ENCODE results near the gene MT1M.
"Not testable (repeated sequence)": the region's sequence is repeated elsewhere in the genome, so short reads cannot be mapped to it uniquely, and the experiment has no call there.

The MT1M gene

GRCh38 chr16:56632156-56632847 lies at the start of gene MT1M:
Gene MT1M, plus strand, starts transcription at chr16:56632659. Its CDS starts 73 bp downstream, at chr16:56632732.
- H3K4me3 ChIP-seq (ENCODE audit: low read depth, low read length) = no peak within 1 kb of the TSS
- TF ChIP-seq, protein P1, sequence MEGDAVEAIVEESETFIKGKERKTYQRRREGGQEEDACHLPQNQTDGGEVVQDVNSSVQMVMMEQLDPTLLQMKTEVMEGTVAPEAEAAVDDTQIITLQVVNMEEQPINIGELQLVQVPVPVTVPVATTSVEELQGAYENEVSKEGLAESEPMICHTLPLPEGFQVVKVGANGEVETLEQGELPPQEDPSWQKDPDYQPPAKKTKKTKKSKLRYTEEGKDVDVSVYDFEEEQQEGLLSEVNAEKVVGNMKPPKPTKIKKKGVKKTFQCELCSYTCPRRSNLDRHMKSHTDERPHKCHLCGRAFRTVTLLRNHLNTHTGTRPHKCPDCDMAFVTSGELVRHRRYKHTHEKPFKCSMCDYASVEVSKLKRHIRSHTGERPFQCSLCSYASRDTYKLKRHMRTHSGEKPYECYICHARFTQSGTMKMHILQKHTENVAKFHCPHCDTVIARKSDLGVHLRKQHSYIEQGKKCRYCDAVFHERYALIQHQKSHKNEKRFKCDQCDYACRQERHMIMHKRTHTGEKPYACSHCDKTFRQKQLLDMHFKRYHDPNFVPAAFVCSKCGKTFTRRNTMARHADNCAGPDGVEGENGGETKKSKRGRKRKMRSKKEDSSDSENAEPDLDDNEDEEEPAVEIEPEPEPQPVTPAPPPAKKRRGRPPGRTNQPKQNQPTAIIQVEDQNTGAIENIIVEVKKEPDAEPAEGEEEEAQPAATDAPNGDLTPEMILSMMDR (IDR thresholded peaks at IDR 0.05; ENCODE audit: insufficient read depth, low read depth, low read length, missing control alignments) = no peak
- no peak for DNase-seq (ENCODE audit: low read depth)

GRCh38 chr16:56582911-56583310 lies 49.5 kb upstream of the MT1M start:
- not testable (repeated sequence) for DNase-seq (ENCODE audit: low read depth); H3K4me3 ChIP-seq (ENCODE audit: low read depth, low read length)

- no peak overlapping the region for H3K4me3 ChIP-seq (ENCODE audit: low read depth, low read length)
- no peak for DNase-seq (ENCODE audit: low read depth)
- TF ChIP-seq, protein P1 (IDR thresholded peaks at IDR 0.05; ENCODE audit: insufficient read depth, low read depth, low read length, missing control alignments) = no peak
Observed at GRCh38 chr16:56583351-56584168, 48.9 kb upstream of the MT1M start.

DNA sequence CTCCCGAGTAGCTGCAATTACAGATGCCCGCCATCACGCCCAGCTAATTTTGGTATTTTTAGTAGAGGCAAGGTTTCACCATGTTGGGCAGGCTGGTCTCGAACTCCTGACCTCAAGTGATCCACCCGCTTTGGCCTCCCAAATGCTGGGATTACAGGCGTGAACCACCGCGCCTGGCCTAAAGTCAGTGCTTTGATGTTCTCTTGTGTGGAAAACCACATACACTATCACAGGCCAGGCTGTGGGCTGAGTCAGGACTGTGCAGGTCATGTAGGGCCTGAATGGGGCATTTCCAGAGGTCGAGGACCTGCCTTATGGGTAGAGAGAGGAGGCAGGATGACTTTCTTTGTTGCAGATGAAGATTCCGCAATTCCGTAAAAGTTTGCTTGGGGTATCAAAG lies 48.2 kb upstream of the MT1M start:
- H3K4me3 ChIP-seq (ENCODE audit: low read depth, low read length) = no peak overlapping the region
- TF ChIP-seq, protein P1 (IDR thresholded peaks at IDR 0.05; ENCODE audit: insufficient read depth, low read depth, low read length, missing control alignments) = no peak
- no peak for DNase-seq (ENCODE audit: low read depth)

DNA sequence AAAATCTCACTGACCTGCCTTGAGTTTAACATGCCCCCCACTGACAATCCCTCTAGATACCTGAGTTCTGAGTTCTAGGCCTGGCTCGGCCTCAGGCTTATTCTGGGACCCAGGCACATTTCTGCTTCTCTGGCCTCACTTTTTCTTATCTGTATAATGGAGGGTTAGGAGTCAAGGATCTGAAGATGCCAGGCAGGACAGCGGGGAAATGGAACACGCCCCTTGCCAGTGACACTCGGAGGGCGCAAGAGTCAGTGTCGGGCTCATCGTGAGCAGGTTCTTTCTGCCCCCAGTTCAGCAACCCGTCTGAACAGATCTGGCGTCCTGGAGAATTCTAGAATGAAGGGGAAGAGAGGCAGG lies 43.7 kb upstream of the MT1M start:
- no peak for DNase-seq (ENCODE audit: low read depth)
- no peak overlapping the region for H3K4me3 ChIP-seq (ENCODE audit: low read depth, low read length)
- TF ChIP-seq, protein P1 (IDR thresholded peaks at IDR 0.05; ENCODE audit: insufficient read depth, low read depth, low read length, missing control alignments) = no peak

GRCh38 chr16:56589141-56590039 lies 43.1 kb upstream of the MT1M start, which contains the start of gene MT3:
Gene MT3, plus strand, starts transcription at chr16:56589528. Its CDS starts 63 bp downstream, at chr16:56589591.
- DNase-seq (ENCODE audit: low read depth) = no peak
- TF ChIP-seq, protein P1 (IDR thresholded peaks at IDR 0.05; ENCODE audit: insufficient read depth, low read depth, low read length, missing control alignments) = no peak
- H3K4me3 ChIP-seq (ENCODE audit: low read depth, low read length) = no peak within 1 kb of the TSS

Measured in GM12865 (cell line).